Esophagus muscularis mucosa (tissue), 4 donors: ENCODE data around the gene GAS2L1.

Experiments
- EP300 ChIP-seq: sonication (generic); formaldehyde crosslinking; IDR thresholded peaks from one replicate; pipeline ENCODE4 v1.6.1; 2017; ENCODE audit warnings: antibody characterized with exemption
- POLR2A ChIP-seq: fragments of 450-650 bp; IDR thresholded peaks from one replicate; pipeline ENCODE4 v1.6.1; 2017; ENCODE audit warnings: antibody characterized with exemption, moderate library complexity, mild to moderate bottlenecking, low read depth
- TF ChIP-seq, protein P1 (sequence below), 3 experiments: fragments of 200-600 bp in 2 of 3; fragments of 450-650 bp in 1 of 3; sonication (generic) in 2 of 3; IDR thresholded peaks; one replicate each; pipeline ENCODE4 v1.5.1; 2017 to 2019; ENCODE audit warnings: antibody characterized with exemption in 3 of 3, mild to moderate bottlenecking in 2 of 3, moderate library complexity in 1 of 3

GRCh38 chr22:29320546-29320945 lies 14.1 kb downstream of the GAS2L1 start:
- TF ChIP-seq, protein P1, sequence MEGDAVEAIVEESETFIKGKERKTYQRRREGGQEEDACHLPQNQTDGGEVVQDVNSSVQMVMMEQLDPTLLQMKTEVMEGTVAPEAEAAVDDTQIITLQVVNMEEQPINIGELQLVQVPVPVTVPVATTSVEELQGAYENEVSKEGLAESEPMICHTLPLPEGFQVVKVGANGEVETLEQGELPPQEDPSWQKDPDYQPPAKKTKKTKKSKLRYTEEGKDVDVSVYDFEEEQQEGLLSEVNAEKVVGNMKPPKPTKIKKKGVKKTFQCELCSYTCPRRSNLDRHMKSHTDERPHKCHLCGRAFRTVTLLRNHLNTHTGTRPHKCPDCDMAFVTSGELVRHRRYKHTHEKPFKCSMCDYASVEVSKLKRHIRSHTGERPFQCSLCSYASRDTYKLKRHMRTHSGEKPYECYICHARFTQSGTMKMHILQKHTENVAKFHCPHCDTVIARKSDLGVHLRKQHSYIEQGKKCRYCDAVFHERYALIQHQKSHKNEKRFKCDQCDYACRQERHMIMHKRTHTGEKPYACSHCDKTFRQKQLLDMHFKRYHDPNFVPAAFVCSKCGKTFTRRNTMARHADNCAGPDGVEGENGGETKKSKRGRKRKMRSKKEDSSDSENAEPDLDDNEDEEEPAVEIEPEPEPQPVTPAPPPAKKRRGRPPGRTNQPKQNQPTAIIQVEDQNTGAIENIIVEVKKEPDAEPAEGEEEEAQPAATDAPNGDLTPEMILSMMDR (IDR thresholded peaks at IDR 0.05), result no peak
- TF ChIP-seq POLR2A (no peak), EP300 (no peak)
